Measurements from ENCODE around the gene MAIP1.

Gene MAIP1

DNA sequence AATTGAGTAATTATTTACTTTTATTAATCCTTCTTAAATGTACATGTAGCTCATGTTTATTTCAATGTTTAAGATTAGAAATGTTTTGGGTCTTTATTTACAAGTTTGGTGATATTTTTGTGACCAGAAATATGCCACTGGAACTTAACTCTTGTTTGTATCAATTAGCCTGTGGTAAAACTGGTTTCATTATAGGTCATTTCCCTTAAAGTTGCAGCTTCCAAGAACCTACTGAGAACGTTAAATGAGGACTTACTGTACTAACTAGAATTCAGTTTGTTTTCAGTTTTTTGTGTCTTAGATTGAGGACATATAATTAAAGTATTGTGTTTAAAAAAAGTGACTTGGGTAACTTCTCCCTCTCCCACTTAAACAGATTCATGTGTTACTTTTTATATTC, 4.4 kb upstream of the MAIP1 start:
- DNase-seq, result no peak

DNA sequence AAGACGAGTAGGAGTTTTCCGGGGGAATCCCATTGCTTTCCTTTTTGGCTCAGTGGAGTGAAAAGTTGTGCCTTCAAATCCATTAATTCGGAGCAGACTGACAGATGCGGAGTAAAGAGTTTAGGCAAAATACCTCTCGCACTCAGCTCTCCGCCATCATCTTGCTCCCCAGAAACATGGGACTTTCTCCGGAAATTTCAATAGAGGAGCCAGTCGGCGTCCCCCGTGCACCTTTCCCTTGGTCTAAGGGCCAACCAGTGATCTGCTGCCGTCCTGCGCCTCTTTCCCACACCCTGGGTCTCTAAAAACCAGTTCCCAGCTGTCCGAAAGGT, 409 bp upstream of the MAIP1 start:
- no peak for DNase-seq

DNA sequence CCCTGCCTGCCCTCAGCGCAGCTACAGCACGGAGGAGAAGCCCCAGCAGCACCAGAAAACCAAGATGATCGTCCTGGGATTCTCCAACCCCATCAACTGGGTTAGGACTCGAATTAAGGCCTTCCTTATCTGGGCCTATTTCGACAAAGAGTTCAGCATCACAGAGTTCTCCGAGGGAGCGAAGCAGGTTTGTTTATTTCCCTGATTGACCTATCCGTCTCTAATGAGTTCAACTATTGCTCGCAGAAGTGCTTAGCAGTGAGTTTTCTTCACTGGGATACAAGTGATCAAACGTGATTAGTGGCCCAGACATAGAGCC, 639 bp downstream of the MAIP1 start:
- no peak for DNase-seq

DNA sequence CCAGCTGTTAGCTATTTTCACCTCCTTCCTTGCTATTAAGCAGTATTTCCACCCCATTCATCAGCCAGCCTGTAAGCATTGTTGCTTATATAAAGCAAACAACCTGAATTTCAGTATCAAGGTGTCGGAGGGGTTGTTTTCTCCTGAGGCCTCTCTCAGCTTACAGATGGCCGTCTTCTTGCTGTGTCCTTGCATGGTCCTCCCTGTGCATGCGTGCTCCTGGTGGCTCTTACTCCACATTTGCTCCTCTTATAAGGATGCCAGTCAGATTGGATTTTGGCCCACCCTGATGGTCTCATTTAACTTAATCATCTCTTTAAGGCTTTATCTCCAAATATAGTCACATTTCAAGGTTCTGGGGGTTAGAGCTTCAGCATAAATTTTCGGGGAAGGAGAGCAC, 2.6 kb downstream of the MAIP1 start:
- DNase-seq, result no peak

DNA sequence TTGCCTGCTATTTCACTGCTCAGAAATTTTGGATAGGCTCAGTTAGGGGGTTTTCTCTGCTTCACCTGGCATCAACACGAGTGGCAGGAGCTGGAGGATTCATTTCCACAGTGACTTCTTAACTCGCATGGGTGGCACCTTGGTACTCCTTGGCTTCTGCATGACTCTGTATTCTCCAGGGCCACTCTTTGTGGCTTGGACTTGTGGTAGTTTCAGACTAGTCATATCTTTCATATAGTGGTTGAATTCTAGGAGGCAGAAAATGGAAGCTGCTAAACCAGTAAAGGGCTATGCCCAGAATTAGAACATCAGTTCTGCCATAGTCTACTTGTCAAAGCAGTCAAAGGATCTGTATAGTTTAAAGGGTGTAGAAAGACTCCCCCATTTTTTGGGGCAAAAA, 6.8 kb downstream of the MAIP1 start:
- no peak for DNase-seq

DNA sequence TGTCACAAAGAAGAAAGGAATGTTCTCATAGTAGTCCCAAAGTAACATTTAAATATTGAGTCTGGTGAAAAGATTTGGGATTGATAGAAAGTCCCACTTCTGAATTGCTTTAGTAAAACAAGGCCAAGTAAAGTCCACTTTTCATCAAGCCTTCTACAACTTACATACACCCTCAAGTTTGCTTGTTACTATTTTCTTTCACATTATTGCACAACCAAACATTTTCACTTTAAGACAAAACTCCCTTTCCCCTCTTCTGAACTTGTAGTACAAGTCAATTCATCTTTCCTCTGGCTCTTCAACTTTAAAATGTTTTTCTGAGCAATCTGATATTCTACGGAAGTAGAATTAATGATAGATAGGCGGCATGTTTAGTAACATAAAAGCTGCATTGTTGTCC, 11.0 kb downstream of the MAIP1 start:
- no peak for DNase-seq

DNA sequence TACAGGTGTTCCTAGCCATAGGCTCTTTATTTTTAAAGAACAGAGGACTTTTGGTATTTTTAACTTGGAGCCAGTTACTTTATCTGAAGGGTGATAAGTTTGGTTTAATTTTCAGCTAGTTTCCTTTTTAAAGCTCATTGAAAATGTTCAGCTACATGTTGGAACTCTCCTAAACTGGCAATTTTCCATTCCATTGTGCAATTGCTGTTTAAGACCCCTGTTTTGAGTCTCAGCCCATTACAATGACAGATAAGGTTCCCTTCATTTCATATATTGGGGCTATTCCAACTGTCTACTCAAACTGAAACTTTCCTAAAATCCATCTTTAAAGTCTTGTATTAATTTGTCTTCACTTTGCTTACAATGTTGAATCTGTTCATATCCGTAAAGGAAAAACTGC, 11.6 kb downstream of the MAIP1 start:
- DNase-seq, result no peak

DNA sequence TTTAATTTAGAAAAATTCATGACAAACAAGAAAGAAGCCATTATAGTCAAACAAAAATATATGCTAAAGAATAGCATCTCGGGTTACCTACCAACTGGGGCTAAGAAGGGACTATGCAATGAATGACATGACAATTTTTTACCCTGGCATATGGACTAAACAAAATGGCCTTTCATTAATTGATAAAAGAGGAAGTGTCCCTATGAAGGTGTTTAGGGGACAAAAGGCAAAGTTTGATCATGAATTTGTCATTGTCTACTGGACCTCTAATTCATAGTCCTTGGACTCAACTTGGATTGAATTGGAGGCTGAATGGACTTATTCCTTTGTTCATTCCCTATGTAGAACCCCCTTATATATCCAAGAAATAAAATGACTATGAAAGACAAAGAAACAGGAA, 12.7 kb downstream of the MAIP1 start:
- no peak for DNase-seq

DNA sequence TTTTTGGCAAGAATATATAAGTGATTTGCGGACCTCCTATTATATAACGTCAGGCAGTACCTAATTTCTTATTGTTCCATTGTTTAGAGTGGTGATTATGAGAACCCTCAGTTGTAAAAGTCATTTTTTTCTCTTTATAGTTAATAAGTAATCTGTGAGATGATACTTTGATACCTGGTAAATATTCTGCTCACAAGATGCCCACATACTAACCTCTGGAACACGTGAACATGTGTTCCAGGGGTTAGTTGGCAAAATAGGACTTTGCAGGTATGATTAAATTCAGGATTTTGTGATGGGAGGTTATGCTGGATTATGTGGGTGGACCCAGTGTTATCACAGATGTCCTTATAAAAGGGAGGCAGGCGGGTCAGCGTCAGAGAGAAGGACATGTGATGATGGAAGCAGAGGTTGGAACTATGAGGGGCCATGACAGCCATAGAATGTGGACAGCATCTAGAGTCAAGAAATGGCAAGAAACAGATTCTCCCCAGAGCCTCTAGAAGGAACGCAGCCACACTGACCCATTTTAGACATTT, 16.8 kb downstream of the MAIP1 start:
- DNase-seq, result no peak

DNA sequence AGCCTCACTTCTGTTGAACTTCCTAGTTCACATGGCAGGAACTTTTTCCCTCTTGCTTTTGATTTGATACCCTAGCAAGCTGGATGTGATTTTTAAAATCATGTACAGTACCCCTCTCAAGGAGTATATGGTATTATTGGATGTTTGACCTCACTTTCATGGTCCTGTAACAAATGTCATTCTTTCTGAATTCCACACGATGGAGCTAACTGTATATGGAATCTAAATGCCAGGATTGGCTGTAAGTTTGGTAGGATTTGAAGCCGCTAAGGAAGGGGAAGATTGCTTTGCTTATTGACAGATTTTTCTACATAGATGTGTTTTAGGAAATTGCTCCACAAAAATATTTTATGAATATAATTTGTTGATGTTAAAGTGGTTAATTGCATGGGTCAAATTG, 18.3 kb downstream of the MAIP1 start:
- no peak for DNase-seq

DNA sequence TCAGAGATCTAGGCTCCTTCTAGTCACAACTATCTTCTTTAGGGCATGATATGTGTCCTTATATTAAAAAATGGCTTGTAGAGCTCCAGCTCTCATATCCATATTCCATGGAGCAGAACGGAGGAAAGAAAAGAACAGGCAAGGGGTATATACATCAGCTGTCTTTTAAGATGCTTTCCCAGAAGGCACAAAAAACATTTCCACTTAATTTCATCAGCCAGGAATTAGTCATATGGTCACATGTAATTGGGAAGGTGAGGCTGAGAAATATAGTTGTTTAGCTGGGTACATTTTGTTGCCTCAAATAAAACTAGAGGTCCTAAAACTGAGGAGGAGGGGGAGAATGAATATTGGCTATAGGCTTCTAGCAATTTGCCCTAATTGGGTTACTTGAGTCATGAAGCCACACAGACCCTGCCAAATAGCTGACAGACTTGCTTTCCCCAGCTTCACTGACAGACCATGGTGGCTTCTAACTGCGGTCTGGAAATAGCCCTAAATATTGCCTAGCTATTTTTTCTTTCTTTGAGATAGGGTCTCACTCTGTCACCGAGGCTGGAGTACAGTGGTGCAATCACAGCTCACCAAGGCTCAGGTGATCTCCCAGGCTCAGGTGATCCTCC, 20.0 kb downstream of the MAIP1 start:
- DNase-seq, result no peak

DNA sequence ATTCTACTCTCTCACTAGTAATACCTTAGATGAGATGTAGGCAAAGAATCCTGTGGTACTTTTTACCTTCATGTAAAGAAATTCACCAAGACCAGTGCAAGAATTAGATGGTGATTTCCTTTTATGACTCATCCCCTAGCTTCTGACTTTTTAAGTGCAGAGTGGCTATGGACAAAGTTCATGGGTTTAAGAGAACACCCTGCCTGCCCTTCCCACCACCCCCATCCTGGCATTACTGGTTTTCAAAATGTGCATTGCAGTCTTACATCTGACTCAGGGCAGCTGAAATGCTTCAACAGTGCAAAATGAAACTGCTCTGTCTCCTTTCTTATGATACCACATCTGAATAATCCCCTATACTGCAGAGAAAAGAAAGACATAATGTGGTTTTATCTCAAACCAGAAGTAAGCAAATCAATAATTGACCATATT, 22.6 kb downstream of the MAIP1 start:
- no peak for DNase-seq

DNA sequence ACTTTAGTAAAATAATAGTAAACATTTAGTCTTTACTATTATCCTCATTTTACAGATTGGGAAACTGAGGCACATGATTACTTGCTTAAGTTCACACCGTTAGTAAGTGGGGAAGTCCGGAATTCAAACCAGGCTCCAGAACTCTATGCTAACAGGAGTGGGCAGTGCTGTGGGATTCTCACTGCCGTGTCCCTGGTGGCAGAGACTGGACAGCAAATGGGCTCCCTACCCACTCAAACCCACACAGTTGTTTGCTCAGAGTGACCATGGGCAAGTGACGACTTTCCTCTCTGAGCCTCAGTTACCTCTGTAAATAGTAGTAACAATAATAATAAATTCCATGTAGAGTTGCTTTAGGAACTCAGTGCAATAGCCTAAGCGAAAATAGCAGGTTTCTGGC, 24.0 kb downstream of the MAIP1 start:
- no peak for DNase-seq

DNA sequence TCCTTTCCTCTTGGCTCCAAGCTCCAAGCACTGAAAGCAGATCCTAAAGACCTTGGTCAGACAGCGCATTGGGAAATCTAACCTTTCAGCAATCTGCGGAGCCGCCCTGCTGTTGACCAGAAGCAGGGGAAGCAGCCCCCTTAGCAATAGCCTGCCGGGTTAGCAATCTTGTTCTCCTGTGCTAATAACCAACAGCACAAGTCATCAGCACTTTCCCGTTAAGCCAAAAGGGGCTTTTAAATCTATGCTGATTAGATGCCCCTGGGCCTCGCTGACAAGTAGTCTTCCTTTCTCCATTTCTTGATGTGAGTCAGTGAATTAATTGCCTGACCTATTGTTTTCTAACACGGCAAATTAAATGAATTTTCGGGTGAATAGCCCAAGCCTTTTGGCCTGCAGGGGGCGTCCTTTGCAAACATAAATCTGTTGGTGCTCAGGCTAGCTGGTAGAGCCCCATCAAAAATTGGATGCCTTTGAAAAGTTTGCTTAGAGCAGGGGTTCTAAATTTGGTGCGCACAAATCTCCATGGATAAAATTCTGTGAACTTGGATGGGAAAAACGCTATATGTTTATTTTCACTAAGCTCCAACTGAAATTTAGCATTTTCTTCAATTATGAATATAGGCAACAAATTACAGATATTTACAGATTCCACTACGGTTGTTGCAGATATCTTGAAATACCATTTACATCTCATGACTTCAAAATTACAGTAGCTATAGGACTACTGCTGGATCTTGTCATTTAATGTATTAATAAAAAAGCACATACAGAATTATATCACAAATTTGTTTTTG, 24.6 kb downstream of the MAIP1 start:
- DNase-seq, result no peak

DNA sequence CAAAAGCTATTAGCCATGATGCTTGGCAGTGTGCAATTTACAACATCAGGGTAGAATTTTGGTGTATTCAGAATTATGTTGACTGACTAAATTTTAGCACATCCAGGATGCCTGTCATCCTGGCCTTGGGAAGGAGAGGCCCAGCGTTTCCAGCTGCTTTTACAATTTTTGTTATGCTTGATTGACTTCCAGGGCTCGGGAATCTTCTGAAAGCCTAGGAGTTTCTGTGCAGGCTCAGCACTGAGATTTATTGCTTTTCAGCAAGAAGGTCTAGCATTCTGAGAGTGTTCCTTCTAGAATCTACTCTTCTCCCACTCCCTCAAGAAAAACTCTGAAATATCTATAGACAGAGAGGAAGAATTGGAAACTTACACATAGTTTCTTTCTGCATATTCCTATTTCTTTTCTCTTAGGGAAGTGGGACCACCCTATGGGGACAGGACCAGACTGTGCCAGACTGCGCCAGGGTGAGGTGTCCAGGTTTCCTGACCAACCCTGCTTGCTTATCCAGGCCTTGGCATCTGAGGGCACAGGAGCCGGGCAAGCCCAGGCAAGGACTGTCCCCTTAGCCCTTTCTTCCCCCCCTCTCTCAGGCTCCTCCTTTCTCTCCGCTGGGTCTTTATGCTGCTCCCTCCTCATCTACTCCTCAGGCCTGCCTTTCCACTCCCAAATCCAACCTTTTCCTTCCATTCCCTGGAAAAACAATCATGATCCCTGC, 26.9 kb downstream of the MAIP1 start:
- no peak for DNase-seq

DNA sequence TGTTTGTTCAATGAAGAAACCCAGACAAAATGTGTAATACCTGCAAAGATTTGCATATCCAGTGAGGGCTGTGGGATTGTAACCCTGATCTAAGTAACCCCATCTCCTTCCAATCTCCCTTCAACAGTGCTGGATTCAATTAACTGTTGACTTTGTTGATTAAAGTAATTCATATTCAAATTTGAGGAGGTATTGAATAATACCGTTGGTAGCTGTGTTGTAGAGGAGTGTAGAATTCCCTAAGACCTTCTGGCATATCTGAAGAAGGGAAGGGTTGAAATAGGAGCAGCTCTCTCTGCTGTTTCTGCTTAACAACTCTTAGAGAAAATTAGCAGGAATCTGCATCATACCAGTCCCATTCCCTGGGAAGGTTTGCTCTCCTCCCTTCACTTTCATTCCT, 28.2 kb downstream of the MAIP1 start:
- no peak for DNase-seq

DNA sequence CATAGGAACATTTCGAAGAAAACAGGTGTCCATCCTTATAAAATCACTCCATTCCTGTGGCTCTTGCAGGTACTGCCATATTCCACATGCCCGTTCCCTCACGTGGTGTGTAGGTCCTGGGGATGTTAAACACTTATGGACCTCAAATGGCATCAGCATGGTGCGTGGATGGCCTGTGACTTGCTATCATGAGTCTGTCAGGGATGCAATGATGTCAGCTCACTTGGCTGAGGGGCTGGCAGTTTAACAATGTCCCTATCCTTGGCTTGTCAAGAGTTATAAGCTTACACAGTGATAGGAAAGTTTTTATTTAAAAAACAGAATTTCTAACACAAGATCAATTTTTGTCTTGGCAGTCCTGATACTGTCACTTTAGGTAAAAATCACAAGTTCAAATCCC, 28.8 kb downstream of the MAIP1 start:
- no peak for DNase-seq

DNA sequence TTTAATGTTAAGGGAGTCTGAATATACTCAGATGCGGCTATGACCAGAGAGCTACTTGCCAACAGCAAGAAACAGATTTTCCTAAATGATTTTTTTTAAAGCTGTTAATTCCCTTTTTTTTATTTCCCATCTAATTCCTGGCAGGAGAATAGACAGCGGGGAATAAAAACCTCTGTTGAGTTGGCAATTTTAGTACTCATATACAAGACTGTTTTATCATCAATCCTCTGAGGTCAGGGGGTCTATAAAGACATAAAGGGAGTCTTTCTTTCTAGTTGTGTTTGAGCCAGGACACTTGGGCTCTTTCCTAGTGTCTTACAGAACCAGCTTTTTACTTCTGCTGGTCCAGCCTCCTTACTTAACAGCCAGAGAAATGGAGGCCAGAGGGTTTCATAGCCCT, 29.4 kb downstream of the MAIP1 start:
- DNase-seq, result no peak

DNA sequence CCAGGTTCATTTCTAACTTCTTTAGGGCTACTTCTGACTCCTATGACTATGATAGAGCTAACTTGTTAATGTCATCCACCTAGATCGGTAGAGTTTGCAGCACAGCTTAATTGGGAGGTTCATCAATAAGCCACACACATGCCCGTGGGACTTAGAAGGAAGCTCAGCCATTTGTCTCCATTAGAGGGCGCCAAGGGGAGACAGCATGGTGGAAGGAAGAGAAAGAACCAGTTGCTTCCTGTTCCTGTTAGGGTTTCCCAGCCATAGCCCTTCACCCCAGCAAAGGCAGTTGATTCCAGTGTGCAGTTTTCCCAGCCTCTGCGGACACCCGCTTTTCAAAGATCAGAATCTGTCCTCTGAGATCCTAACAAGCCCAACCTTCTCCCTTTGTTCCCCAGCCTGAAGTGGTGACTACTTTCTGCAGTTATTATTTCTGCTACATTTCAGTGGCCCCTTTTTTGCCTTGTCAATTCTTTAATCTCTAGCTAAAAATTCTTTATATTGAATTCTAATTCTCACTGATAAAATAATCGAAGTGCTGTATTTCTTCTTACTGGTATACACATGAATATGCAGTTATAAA, 30.3 kb downstream of the MAIP1 start:
- no peak for DNase-seq

DNA sequence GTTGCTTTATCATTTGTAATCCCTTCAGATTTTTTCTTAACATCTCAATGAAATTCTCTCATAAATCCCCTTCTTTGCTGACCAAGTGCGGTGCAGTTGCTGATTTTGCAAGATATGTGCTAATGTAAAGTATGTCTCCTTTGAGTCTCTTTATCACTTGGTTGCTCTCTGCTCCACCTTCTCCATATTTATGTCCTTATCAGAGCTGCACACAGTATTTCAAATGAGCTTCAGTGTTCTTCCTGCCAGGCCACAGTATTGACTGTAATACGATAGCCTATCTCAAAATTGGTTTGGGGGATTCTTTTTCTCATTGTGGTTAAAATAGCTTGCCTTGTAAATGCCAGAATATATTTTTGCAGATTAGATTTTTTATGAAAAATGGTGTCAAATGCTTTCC, 32.2 kb downstream of the MAIP1 start:
- DNase-seq, result no peak

DNA sequence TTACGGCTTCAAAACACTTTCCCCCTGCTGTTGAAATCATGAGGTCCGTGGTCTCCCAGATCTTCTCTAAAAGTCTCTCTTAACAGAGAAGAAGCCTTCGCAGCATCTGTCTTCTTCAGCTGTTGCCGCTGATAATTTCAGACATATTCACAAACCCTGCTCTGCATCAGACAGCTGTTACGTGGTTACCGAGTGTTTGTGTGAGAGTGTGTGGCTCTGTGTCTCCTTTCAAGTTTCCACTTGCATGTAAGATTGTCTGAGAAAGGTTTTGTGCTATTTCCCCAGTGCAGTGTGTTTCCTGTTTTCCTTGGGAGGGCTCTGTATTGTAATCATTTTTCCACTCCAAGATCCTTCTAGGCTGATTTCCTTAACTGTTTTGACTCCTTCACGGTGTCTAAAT, 32.8 kb downstream of the MAIP1 start:
- no peak for DNase-seq

DNA sequence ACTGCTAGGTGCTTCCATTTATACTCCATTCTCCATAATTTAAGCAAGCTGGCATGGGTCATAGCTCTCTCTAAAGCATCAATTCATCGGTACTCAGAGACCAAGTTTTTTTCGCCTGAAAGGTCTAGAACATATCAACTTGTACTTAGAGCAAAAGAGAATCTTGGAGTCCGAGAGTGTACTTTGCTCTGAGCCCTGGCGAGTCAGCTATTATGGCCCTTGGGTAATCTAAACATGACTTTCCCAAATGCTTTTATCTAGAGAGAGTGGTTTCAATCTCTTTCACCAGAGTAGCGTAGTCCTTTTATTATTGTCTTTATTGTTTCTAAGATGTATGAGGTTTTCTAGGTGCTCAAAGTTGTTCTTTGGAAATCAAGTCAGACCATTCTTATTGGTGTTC, 34.4 kb downstream of the MAIP1 start:
- no peak for DNase-seq

DNA sequence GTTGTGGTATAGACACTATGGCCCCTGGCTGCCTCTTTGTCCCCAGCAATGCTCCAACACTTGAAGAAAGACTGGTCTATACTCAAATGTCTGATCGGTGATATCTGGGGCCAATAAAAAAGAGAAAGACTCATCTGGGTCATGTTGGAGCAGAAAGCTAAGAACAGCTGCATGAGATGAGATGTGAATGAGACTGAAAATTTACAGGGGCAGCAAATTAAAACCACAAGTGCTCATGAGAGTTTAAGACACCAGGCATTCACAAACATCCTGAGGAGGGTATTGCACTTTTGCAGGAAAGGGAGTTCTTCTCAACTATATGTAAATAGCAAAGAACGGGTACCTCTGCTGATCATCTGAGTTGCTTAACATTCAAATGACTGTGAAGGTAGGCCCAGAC, 36.3 kb downstream of the MAIP1 start:
- no peak for DNase-seq

DNA sequence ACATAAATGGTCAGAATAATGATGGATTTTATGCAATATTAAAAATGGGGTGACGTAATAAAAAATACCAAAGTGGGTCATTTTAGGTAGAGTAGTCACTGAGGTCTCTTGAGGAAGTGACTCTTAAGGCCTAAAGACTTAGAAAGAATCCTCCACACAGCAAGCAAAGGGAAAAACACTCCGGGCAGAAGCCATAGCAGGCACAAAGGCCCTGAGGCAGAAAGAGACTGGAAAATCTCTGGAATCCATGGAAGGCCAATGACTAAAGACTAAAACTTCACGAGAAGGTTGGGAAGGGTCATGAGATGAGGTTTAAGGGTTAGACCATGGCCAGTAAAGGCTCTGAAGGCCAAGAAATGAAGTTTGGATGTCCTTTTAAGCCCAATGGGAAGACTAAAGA, 36.9 kb downstream of the MAIP1 start:
- DNase-seq, result no peak

Data from NCI-H1417 treated with DMSO at 0.1 percent for 48 hours (cell line).